ENCODE measurements around the gene SLC25A33.

Gene SLC25A33

DNA sequence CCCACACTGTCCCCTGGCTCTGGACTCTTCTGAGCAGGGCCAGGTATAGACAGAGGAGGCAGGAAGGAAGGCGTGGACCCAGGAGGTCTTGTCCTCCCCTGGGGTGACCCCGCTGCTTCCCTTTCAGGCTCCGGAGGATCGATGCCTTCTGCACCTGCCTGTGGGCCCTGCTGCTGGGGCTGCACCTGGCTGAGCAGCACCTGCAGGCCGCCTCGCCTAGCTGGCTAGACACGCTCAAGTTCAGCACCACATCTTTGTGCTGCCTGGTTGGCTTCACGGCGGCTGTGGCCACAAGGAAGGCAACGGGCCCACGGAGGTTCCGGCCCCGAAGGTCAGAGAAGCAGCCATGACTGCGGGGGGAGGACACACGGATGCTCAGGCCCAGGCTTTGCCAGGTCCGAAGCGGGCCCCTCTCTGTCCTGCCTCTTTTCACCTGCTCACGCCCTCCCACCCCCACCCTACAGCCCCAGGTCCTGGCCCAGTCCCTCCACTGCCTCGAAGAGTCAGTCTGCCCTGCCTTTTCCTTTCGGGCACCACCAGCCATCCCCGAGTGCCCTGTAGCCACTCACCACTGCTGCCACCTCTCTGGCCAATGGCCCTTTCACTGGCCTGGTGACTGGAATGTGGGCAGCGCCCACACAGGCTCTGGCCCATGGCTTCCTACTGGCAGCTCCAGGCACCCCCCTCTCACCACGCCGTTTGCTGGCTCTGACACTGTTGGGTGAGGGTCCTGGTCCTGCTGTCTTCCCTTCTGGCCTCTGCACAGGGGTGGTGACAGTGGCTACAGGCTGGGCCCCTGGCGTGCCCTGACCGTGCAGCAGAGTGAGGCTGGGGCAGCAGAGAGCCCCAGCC, 62.9 kb downstream of the SLC25A33 start:
- no peak for DNase-seq (ENCODE audit: low read depth)

DNA sequence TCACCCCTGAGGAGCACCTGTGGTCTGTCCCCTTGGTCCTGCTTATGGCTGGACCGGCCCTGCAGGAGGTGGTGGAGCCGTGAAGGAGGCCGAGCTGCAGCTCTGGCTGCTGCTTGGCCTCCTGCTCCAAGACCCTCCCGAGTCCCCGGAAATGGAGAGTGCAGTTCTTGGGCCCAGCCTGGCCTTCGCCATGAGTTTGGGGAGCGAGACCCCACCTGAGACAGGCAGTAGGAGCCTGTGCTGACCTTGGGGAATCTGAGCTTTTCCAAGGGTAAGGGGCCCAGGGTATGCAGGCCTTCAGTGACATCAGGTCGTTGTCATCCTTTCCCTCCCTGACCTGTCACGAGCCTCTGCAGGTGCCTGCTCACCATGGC, 63.5 kb downstream of the SLC25A33 start:
- no peak for DNase-seq (ENCODE audit: low read depth)

DNA sequence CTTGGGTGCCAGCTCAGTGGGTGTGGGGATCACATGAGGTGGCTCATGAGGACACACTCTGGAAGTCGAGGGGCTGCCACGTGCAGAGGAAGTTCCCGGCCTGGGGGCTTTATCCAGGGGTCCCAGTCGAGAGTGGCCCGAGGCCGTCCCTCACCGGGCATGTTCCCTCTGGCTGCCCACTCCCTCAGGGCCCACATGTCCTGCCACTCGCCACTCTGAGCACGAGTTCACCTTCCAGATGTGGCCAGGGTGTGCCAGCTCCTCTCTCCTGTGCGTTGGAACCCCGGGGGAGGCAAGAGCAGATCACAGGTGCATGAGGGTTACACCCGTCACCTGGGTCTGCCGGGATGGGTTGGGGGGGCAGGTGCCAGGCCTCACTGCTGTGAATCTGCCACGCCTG, 64.0 kb downstream of the SLC25A33 start:
- DNase-seq (ENCODE audit: low read depth): no peak

DNA sequence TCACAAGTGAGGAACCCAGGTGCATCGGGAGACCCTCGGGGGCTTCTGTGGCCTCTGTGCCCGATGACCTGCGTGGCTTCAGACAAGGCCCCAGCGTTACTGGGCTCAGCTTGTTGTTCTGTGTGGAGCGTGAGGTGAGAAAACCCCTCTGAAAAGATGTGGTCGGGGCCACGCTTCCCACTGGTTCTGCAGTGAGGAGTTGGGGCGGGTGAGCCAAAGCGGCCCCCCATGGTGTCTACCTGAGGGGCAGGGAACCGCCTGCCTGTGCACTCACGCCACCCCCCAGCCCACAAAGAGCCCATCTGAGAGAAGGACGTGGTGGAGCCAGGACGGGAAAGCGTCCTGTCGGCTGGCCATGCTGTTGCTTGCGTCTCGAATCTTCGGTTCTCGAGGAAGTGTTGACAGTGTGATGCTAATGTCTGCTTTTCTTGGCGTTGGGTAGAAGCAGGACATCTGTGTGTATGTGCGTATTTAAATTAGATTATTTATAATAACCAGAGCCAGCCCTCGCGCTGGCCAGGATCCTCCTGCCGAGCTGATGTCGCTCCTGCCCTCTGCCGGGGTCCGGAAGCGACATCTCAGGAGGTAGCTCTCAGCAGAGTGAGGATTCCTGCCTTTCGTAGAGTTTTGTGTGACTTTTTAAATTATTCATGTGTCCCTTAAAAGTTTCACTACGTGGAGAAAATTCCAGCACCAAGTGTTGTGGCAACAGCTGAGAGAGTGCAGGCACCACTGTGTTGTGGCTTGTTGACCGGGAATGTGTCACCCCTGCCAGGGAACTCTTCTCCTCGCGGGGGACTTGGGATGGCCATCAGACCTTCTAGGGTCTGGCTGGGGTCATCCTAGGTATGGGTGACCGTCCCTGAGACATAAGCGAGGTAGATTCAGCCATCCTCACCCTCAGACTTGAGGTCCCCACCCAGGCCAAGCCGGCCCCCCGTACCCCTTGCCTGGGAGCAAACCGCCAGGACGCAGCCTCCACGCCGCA, 64.8 kb downstream of the SLC25A33 start:
- DNase-seq (ENCODE audit: low read depth): no peak

DNA sequence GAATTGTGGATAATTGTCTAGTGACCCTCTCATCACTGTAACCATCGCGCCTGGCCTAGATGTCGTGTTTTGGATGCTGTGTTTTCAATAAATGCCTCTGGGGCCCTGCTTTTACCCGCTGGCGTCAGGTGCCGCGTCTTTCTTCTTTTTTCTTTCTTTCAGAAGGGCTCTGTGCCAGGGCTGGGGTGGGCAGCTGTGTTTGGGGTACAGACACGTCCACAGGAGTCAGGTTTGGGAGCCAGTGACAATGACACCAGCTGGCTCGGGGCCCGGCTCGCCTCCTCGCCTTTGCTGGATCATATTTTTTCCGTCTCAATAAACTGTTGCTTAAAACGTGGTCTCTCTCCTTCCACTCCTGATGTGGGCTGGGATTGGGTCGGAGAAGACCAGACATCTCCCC, 65.6 kb downstream of the SLC25A33 start:
- DNase-seq (ENCODE audit: low read depth): no peak

DNA sequence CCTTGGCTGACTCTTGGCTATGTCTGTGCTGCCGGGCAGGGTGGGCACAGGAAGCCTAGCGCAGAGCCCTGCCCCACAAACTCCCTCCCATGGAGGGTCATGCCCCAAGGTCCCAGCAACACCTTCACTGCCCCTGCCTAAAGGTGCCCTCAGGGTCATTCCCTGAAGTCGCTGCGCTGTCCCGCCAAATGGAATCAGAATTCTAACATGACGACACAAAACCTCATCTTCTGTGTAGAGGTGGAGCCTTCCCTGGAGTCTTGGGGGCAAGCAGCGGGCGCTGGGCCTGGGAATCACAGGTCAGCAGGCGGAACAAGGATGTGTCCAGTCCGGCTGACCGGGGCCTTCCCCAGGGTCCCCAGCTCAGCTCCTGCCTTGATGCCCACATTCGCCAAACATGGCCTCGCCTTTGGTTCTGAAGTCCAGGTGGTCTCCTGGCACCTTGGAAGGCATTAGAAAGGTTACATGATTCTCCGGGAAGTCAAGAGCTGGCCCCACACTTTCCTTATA, 66.7 kb downstream of the SLC25A33 start:
- no peak for DNase-seq (ENCODE audit: low read depth)

DNA sequence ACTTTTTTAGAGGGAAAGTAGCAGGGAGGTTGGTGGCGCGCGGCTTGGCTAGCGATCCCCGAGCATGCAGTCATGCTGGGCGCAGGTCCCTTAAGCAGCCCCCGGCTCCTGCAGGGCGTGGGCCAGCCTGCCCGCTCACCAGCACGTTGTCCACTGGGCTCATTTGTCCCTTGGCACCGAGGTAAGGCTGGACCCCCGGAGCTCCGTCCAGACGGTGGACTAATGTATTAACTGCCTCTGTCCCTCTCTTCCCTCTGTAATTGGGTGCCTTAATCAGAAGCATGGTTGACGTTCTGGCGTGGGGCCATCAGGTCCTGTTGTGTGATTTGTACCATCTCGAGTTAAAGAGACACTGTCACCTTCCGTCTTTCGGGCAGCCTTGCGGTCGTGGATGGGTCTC, 67.2 kb downstream of the SLC25A33 start:
- DNase-seq (ENCODE audit: low read depth): no peak

DNA sequence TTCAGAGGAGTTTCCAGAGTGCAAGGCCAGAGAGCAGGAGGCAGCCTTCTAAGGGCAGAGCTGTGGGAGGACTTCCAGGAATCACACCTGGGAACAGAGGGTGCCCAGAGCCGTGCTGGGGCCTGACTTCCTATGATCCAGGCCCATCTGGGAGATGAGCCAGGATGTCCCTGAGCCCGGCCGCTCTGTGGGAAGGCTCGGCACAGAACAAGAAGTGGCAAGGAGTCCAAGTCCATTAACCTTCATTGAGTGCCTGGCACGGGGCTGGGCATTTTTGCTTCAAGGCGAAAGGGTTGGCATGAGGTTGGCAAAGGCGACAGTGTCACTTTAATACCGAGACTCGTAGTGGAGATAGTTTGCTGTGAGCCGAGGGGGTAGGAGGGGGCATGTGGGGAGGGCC, 67.7 kb downstream of the SLC25A33 start:
- no peak for DNase-seq (ENCODE audit: low read depth)

DNA sequence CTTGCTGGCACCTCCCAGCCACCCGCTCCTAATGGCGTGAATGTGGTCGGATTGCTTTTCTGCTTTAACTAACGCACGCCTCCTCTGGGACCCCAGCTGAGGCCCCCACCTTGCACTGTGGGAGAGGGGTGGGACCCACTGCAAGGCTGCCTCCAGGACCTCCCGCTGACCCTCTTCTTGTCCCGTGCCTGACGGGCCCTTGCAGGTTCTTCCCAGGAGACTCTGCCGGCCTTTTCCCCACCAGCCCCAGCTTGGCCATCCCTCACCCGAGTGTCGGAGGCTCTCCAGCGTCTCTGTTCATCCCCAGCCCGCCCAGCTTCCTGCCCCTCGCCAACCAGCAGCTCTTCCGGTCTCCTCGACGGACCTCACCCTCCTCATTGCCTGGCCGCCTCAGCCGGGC, 68.1 kb downstream of the SLC25A33 start:
- DNase-seq (ENCODE audit: low read depth): no peak

DNA sequence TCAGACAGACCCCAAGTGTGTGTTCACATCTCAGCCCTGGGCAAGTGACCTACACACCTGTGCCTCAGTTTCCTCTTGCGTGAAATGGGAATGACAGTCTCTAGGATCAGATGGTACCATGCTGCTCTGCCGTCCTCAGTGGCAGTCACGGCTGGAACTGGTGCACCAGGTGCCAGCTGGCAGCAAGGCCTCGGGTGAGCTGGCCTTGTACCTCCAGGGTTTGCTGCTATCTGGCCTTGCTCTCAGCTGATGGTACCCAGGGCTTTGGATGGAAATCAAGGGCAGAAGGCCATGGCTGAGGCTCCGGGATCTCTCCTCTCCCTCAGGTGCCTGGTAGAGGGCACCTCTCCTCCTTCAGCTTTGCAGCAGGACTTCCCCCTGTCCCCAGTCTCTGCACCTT, 70.7 kb downstream of the SLC25A33 start:
- DNase-seq (ENCODE audit: low read depth): no peak

DNA sequence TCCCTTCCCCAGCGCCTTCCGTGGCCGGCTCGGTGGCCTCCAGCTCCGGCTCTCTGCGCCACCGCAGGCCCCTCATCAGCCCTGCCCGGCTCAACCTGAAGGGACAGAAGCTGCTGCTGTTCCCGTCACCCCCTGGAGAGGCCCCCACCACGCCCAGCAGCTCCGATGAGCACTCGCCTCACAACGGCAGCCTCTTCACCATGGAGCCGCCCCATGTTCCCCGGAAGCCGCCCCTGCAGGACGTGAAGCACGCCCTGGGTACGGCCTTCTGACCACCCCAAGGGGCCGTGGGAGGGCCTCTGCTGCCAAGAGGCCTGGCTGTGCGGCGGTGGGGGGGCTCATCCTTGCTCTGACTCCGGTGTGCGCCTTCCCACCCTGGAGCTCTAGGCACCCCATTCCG, 71.3 kb downstream of the SLC25A33 start:
- DNase-seq (ENCODE audit: low read depth): no peak

DNA sequence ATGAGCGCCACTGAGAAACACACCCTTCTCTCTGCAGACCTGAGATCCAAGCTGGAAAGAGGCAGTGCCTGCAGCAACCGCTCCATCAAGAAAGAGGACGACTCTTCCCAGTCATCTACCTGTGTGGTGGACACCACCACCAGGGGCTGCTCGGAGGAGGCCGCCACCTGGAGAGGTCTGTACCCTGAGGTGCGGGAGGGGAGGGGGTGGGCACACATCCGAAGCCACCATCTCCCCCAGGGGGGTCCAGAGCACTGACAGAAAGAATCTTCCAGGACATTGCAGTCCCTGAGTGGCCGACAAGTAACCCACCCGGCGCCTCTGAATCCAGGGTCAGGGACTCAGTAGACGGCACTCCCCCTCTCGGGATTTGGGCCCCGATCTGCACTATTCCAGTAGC, 72.5 kb downstream of the SLC25A33 start:
- no peak for DNase-seq (ENCODE audit: low read depth)

DNA sequence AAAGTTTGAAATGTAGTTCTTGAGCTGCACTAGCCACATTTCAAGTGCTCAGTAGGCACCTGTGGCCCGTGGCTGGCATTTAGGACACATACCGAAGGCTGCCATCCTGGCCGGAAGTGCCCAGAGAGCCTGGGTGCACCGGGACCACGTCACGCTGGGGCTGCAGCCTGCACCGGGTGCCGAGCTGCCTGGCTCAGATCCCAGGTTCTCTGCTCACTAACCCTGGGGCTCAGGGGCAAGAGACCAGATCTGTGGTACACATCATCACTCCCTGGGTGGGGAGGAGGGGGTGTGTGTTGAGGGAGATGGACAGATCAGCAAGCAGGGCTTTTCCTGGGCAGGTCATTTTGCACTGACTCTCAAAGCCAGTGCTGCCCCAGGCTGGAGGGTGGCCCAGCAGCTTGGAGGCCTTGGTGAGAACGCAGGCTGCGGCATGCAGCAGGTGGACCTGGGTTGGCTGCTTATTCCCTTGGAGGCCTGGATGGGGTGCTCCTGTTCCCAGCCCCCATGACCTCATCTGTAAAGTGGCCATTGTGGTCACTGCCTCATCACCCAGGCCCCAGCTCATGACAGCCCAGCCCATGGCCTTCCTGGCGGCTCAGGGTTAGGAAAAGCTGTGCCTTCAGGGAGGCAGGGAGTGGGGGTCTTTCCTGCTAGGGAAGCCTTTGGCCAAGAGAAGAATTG, 73.0 kb downstream of the SLC25A33 start:
- DNase-seq (ENCODE audit: low read depth): no peak

DNA sequence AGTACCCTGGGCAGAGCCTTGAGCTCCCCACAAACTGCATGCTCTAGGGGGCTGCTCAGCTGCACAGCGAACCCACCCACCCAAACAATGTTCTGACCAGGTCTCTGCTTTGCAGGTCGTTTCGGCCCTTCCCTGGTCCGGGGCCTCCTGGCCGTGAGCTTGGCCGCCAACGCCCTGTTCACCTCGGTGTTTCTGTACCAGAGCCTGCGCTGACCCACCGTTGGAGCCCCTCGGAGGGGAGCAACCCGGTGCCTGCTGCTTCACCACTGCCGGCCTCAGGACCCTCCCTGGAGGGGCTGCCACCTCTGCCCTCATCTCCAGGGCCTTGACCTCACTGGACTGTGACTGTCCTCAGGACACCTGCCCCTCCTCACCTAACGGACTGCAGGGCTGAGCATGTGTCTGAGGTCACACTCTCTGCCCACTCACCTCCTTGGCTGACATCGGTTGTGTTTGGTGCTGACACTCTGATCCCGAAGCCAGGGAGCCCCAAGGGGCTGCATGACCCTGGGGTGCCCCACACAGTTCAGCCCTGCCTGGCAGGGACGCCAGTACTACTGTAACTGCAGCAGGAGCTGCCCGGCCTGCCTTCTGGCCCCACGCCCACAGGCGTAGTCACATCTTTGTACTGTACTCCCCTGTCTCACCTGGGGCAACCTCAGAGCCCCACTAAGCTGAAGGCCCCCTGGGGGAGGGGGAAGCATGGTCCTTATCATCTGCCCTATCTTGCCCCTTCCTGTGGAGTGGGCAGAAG, 73.8 kb downstream of the SLC25A33 start:
- no peak for DNase-seq (ENCODE audit: low read depth)

DNA sequence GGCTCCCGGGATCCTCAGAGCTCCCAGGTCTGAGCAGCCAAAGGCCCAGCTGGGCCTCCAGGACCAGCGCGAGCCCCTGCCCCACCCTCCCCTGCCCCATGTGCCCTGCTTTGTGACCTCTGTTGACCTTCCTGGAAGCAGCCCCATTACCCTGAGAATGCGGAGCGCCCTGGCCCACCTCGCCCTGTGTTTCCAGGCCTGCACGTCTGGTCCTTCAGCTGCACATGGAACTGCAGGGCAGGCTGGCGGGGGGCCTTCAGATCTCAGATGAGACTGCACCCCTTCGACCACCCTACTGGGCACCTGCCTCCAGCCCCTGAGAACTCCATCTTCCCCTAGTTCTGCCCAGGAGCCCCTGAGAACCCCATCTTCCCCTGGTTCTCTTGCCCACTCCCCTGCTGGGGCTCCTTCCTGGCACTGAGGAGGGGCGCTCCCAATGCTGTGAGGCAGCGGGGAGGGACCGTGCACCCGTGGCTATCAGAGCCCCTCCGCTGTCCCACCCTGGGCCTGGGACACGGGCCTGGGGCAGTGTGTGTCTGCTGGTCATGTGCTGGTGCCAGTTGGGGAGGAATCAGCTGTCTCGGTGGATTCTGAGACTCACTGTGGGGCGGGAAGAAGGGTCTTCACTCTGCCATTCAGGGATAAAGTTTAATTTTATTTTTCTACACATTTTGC, 74.5 kb downstream of the SLC25A33 start:
- DNase-seq (ENCODE audit: low read depth): no peak

DNA sequence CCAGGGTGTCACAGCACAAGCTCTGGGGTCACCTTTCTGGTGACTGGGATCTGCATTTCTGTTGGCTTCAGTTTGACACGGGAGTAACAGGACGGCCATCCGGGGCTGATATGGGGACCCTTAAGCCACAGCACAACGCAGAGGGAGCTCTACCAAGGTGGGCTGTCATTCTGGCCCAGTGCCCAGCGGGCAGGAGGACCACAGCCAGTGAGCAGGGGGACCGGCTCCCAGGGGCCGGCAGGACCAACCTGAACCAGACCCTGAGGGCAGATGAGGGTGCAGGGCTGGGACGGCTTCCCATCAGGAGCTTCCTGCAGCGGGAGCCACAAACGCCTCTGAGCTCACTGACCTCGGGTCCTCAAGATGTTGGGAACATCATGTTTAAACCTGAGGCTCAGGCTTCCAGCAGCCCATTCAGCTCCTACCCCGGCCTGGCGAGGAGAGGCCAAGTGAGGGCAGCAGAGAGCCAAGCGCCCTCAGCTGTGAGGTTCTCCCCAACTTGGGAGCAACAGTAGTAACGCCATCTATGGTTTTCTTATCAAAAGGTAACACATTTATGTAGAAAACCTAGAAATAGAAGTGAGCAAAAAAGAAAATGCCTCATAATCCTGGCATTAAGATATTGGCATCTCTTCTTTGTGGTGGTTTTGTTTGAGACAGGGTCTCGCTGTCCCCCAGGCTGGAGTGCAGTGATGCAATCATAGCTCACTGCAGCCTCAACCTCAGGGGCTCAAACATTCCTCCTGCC, 76.2 kb downstream of the SLC25A33 start:
- DNase-seq (ENCODE audit: low read depth): no peak

DNA sequence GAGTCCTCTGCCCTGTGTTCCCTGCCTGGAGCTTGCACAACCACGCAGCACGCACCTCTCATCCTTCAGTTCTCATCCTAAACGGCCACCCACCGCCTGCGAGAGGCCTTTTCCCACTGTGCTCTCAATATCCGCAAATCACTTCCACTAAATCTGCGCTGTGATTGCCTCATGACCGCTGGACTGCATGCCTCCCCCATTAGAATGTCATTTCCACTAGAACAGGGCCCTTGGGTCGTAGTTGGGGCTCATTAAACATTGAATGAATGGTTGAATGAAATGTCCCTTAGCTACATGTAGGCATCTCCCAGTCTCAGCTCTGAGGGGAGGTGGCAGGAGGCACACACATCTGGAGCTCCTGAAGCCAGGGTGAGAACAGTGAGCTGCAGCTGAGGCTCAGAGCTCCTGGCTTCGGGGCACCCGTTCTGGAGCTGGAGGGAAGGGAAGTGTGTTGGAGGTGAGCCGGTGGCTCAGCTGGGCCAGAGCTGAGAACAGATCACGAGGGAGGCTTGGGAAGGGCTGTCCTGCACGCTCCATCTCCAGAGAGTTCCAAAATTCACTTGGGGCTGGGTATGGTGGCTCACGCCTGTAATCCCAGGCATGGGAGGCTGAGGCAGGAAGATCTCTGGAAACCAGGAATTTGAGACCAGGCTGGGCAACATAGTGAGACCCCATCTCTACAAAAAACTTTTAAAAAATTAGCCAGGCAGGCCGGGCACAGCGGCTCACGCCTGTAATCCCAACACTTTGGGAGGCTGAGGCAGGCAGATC, 79.8 kb downstream of the SLC25A33 start:
- no peak for DNase-seq (ENCODE audit: low read depth)

DNA sequence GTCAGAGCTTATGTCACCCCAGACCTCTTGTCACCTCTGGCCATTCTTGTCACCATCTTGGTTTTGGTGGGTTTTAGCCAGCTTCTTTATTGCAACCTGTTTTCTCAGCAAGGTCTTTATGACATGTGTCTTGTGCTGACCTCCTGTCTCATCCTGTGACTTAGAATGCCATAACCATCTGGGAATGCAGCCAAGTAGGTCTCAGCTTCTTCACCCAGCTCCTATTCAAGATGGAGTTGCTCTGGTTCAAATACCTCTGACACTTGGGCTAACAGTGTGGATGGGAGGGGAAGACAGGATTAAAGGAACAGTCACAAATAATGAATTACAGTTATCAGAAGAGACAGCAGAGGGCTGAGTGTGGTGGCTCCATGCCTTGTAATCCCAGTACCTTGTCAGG, 81.8 kb downstream of the SLC25A33 start:
- no peak for DNase-seq (ENCODE audit: low read depth)

DNA sequence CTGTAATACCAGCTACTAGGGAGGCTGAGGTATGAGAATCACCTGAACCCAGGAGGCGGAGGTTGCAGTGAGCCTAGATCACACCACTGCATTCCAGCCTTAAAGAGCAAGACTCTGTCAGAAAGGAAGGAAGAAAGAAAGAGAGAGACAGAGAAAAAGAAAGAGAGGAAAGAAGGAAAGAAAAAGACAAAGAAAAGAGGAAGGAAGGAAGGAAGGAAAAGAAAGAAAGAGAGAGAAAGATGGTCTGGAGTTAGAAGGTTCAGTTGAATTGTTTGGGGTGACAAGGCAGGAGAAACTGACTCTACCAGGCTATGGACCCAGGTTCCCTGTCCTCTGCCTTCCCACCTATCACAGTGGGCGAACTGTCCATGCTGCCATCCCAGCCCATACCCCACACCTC, 84.8 kb downstream of the SLC25A33 start:
- no peak for DNase-seq (ENCODE audit: low read depth)
